HG03460 (cell line): ENCODE data around the gene OTOP3.
A peak's percentile ranks its signal among the peaks of the same experiment; 100 is the strongest.
"Not testable (repeated sequence)": the region's sequence is repeated elsewhere in the genome, so short reads cannot be mapped to it uniquely, and the experiment has no call there.

Experiments
- ATAC-seq: cut with Tn5 transposase; IDR thresholded peaks from one replicate; pipeline ENCODE4 v1.9.1; 2021; ENCODE audit not compliant: unreplicated experiment

The OTOP3 gene

DNA sequence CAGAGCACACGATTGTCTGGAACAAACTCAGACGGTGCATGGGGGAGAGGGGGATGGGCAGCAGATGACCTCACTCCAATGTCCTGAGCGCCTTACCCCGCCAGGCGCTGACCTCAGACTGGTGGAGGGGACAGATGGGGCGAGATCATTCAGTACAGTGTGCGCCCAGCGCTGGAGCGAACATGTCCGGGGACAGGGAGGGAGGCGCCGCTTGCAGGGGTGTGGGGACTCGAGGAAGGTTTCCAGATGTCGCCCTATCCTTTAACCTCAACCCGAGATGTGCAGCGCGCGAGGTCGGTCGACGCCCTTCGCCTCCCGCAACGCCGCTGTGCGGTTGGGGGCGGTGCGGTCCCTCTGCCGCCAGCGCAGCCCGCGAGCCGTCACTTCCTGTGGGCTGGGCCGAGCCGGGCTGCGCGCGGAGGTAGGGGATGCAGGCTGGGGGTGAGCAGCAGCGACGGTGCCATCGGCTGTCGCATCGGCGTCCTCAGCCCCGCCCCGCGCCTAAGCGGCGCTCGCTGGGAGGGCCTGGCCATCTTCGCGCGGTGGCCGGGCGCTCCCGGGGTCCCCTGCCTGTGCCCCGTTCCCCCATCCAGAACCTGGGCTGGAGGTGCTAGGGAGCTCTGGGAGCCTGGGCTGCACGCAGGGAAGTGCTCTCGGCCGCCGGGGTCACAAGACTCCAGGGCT lies 46.4 kb downstream of the OTOP3 start:
- no peak for ATAC-seq

DNA sequence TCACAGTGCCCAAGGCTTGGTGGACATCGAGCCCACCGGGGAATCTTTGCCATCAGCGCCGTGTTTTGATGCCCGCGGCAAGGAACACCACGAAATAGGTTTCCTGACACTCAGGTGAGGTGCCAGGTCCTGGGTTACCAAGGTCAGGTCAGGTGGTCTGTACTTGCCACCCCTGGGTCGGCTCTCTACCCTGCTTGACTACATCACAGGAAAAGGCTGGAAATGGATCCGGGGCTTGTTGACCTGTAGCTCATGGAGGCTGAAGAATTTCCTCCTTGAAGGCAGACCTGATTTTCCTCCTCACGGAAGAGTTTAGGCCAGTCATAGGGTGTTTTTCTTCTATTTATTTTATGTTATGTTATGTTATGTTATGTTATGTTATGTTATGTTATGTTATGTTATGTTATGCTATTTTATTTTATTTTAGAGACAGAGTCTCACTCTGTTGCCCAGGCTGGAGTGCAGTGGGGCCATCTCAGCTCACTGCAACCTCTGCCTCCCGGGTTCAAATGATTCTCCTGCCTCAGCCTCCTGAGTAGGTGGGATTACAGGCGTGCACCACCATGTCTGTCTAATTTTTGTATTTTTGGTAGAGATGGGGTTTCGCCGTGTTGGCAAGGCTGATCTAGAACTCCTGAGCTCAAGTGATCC lies 47.1 kb downstream of the OTOP3 start:
- not testable (repeated sequence) for ATAC-seq

- no peak for ATAC-seq
These were observed 50.5 kb downstream of the OTOP3 start for GRCh38 chr17:74986206-74986576.

DNA sequence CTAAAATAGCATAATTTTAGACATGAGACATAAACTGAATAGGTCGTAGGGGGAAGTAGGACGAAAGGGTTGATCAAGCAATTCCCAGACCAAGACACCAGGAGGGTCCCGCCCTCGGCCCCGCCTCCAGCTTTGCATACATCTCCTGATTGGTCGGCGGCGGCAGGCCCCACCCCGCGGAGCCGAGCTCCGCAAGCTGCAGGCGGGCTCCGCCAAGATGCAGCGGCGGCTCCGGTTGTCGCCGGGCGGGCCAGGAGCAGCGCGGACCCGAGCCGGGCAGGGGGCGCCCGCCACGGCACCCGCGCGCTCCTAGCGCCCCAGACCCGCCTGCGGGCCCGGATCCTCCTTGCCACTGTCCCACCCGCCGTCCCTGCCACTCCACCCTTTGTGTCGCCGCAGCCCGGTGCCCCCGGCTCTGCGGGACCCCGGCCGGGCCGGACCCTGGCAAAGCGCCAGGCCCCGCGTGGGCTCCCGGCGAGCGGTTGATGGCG lies 51.8 kb downstream of the OTOP3 start, which contains the start of gene CDR2L:
TSS of gene CDR2L (plus strand) at position 215 of the 491 bp plus-strand sequence. CDS start 412 bp downstream, outside the sequence.
- peak; percentile 89 for ATAC-seq

DNA sequence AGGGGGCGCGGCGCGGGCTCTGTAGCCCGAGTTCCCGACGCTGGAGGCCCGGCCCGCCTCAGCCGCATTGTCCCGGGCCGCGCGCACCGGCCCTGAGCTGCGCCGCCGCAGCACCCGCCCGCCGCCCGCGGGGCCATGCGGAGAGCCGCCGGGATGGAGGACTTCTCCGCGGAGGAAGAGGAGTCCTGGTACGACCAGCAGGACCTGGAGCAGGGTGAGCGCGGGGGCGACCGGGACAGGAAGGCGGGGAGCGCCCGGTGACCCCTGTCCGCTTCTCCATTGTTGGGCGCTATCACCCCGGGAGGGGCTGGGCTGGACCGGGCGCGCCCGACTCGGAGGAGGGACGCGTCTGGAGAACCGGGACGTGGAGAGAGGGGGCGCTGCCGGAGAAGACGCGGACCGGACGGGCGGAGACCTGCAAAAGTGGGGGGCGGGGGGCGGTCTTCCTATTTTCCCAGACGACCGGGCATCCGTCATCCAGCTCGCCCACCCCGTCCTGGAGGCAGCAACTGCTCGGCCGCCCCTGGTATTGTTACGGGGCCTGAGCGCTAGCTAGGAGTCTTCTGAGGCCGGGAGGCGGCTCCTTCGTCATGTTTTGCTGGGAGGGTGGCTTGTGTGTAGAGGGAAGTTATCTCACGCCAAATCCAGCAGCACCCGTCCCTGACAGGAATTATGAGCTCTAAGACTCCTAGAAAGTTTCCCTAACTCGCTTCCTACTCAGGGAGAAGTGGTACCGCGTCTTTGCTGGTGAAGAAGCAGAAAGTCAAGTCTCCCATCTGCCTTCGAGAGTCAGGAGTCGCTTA lies 52.4 kb downstream of the OTOP3 start:
- ATAC-seq = peak; percentile 28

- ATAC-seq = no peak
These were observed 54.9 kb downstream of the OTOP3 start for GRCh38 chr17:74990581-74991105.

- no peak for ATAC-seq
These were observed 56.5 kb downstream of the OTOP3 start for GRCh38 chr17:74992223-74992622.

DNA sequence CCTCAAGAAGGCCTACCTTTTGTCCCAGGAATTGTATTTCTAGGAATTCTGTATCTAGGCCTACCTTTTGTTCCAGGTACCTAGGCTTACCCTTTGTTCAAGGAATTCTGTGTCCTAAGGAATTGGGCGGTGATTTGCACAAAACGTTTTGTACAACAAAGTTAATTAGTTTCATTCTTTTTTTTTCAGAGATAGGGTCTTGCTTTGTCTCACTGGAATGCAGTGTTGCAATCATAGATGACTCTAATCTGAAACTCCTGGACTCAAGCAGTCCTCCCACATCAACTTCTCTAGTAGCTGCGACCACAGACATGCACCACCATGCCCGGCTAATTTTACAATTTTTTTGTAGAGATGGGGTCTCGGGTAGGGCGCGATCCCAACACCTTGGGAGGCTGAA lies 58.7 kb downstream of the OTOP3 start:
- ATAC-seq = no peak

GRCh38 chr17:74995847-74996246 lies 60.1 kb downstream of the OTOP3 start:
- ATAC-seq = no peak

DNA sequence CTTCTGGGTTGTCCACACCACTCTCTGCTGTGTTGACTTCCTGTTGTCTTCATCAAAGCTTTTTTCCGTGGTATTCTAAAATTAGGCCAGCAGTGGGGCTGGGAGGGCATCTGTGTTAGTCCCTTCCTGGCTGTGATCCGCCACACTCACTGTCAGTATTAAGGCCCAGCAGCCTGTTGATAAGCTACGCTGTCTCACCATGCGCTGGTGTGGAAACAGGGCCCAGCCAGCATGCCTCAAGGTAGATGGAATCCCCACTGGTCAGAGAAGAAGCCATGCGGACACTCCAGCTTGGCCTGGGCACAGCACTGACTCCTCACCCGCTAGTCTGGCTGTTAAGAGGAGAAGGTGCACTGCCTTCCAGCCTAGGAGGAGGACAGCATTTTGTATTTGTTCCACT lies 63.1 kb downstream of the OTOP3 start:
- ATAC-seq = no peak

DNA sequence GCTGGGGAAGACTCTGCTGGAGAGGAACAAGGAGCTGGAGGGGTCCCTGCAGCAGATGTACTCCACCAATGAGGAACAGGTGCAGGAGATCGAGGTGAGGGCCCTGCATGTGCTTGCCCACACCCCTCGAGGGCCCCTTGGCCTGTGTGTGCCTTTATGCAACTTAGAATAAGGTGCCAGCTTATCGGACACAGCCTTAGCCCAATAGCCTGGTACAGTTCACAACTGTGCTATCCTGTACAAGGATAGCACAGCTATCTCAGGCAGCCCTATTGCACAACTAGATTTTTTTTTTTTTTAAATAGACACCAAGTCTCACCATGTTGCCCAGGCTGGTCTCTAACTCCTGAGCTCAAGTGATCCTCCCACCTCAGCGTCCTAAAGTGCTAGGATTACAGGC lies 63.8 kb downstream of the OTOP3 start:
- ATAC-seq = no peak
